ENCODE data around the gene DUS2. TPM values are rescaled to one million over a fixed set of nuclear protein-coding genes. Genes with fewer than 3 reads are reported as not detected.
"Not testable (repeated sequence)": the region's sequence is repeated elsewhere in the genome, so short reads cannot be mapped to it uniquely, and the experiment has no call there.

Gene DUS2
- total RNA-seq, 6 donors from 2014 or later, result 12.7 to 28.3 (median 16.8) TPM

DNA sequence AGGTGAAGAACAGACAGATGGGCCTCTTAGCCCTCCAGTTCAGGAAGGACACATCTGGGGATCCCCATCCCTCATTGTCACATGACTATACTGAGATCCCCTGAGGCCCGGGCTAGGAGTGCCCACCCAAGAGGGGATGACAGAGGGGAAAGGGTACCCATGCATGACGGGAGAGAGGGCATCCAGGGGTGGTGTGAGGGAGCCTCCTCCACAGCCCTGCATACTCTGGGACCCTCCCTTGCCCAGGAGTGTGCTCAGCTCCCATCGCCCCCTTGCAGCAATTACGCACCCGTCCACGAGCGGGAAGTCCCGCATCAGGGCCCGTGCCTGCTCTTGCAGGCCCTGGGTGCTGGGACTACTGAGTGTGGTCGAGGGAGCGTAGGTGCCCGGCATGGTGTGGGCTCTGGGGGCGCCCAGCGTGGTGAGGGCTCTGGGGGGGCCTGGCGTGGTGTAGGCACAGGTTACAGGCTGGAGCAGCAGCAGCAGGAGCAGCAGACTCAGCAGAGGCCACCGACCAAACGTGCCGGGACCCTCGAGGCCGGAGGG, 30.4 kb upstream of the DUS2 start:
- Histone ChIP-seq H3K27me3 (no peaks in the 10 kb centered on the region), H3K27ac (peak overlapping the region; percentile 82 to 91 (median 86)), H3K4me3 (peak overlapping the region in 3 of 4 donors; percentile 30 to 47 (median 36)), H3K4me1 (peaks cover 14 to 26% (median 20%) of the 10 kb centered on the region in 4 donors), H3K9me3 (no peaks in the 10 kb centered on the region), H3K36me3 (no peaks in the 10 kb centered on the region)
- DNase-seq, result no peak
- ATAC-seq (ENCODE audit: low FRiP score in 2 of 2), result no peak
- TF ChIP-seq POLR2AphosphoS5 (IDR thresholded peaks at IDR 0.05), result no peak
- WGBS, 2 donors, result 74% methylated on average over 20 of the region's 20 CpGs; no CpG with 5 or more reads in 1 of the 2 donors

DNA sequence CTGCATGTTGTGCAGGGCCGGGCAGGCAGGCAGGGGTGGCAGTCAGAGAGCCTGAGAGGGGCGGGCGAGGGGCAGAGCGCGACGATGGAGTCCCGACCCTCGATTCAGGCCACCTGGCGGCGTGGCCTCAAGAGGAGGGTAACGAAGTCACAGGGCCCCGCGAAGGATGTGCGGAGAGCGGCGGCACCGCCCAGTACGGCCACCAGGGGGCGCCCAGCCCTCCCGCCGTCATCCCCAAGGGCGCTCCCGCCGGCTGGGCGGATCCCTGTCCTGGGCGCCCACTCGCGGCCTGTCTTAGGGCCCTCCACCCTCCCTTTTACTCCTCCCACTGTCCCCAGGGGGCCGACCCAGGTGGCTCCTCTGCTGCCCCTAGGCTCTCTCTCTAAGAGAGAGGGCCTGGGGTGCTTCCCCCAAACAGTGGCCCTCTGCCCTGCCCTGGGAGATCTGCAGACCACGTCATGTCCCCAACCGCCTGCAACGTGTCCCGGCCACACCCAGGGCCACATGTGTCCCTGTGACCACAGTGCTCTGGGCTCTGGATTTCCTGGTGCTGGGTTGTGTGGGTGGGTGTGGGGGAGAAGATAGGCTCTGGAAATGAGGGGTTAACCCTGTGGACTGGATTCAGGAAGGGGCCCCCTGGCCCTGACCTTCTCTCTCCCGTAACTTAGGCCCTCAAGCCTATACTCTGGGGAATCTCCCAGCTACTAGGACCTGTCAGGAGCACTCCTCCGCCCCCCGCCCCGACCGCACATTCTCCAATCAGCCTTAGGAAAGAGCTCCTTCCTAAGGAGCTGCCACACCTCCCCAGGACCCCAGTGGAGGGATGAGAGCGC, 29.7 kb upstream of the DUS2 start:
- Histone ChIP-seq H3K4me3 (peak overlapping the region in 3 of 4 donors; percentile 30 to 47 (median 36)), H3K4me1 (peaks cover 14 to 30% (median 25%) of the 10 kb centered on the region in 4 donors)
- WGBS, 2 donors, result 11 to 39% methylated on average over 7 to 37 of the region's 39 CpGs

DNA sequence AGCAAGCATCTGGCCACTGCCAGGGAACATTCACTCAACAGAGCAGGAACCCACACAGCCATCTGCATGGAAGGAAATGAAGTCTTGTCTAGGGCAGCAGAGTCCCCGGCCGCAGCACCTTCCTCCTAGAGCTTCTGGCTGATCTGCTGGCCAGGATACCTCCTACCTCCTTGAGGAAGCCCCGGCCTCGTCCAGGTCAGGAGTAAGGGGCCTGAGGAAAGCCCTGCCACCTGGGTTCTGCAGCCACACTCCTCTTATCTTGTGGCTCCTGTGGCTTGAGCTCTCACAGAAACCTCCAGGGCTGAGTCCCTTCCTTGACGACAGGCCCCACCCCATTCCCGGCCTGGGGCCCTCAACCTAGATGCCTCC, 29.1 kb upstream of the DUS2 start:
- not testable (repeated sequence) for H3K27me3 ChIP-seq, H3K36me3 ChIP-seq, H3K9me3 ChIP-seq, DNase-seq
- Histone ChIP-seq H3K27ac (peak overlapping the region; percentile 82 to 91 (median 86)), H3K4me1 (peaks cover 14 to 34% (median 25%) of the 10 kb centered on the region in 4 donors), H3K4me3 (peak overlapping the region in 2 of 4 donors; percentile 30 to 36)
- ATAC-seq (ENCODE audit: low FRiP score in 2 of 2), result peak; percentile 1 to 26
- WGBS, 2 donors, result 40% methylated on average over 4 of the region's 6 CpGs; no CpG with 5 or more reads in 1 of the 2 donors

More for the DNA sequence above, 29.7 kb upstream of the DUS2 start:
- ATAC-seq (ENCODE audit: low FRiP score in 2 of 2), result peak; percentile 96 to 97
- H3K9me3 ChIP-seq, result no peaks in the 10 kb centered on the region
- H3K27ac ChIP-seq, result peak overlapping the region; percentile 82 to 91 (median 86)
- H3K36me3 ChIP-seq, result no peaks in the 10 kb centered on the region
- TF ChIP-seq POLR2A (IDR thresholded peaks at IDR 0.05), result peak in 2 of 4 donors; percentile 25 to 45
- TF ChIP-seq, protein P1, sequence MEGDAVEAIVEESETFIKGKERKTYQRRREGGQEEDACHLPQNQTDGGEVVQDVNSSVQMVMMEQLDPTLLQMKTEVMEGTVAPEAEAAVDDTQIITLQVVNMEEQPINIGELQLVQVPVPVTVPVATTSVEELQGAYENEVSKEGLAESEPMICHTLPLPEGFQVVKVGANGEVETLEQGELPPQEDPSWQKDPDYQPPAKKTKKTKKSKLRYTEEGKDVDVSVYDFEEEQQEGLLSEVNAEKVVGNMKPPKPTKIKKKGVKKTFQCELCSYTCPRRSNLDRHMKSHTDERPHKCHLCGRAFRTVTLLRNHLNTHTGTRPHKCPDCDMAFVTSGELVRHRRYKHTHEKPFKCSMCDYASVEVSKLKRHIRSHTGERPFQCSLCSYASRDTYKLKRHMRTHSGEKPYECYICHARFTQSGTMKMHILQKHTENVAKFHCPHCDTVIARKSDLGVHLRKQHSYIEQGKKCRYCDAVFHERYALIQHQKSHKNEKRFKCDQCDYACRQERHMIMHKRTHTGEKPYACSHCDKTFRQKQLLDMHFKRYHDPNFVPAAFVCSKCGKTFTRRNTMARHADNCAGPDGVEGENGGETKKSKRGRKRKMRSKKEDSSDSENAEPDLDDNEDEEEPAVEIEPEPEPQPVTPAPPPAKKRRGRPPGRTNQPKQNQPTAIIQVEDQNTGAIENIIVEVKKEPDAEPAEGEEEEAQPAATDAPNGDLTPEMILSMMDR (IDR thresholded peaks at IDR 0.05), result peak; percentile 99 to 100 (median 100)
- TF ChIP-seq POLR2AphosphoS5 (IDR thresholded peaks at IDR 0.05), result peak; percentile 43 to 53
- TF ChIP-seq EP300 (IDR thresholded peaks at IDR 0.05), result no peak
- no peaks in the 10 kb centered on the region for H3K27me3 ChIP-seq
- DNase-seq, result peak; percentile 85 to 97

DNA sequence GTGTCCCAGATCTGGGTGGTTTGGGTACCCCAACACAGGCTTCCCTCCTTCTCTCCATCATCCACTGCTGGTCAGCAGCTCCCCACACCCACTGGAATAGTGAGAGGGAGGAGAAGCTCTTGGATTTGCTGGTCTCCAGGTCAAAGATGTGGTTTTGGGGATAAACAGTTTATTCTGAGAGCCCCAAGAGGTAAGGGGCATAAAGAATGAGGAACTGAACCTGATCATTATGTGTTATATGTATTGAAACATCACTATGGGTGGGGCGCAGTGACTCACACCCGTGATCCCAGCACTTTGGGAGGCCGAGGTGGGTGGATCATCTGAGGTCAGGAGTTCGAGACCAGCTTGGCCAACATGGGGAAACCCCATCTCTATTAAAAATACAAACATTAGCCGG, 27.7 kb upstream of the DUS2 start:
- Histone ChIP-seq H3K9me3 (no peaks in the 10 kb centered on the region), H3K4me1 (peaks cover 27 to 42% (median 35%) of the 10 kb centered on the region in 4 donors), H3K4me3 (no peak overlapping the region), H3K27ac (peak overlapping the region; percentile 4 to 91 (median 42)), H3K27me3 (no peaks in the 10 kb centered on the region), H3K36me3 (no peaks in the 10 kb centered on the region)
- peak in 1 of 2 donors; percentile 36 for DNase-seq
- WGBS, 2 donors, result 64% methylated on average over 5 of the region's 5 CpGs
- no peak for TF ChIP-seq EP300 (IDR thresholded peaks at IDR 0.05)
- no peak for TF ChIP-seq POLR2AphosphoS5 (IDR thresholded peaks at IDR 0.05)
- TF ChIP-seq, protein P1 (IDR thresholded peaks at IDR 0.05), result no peak
- no peak for TF ChIP-seq POLR2A (IDR thresholded peaks at IDR 0.05)
- no peak for ATAC-seq (ENCODE audit: low FRiP score in 2 of 2)

DNA sequence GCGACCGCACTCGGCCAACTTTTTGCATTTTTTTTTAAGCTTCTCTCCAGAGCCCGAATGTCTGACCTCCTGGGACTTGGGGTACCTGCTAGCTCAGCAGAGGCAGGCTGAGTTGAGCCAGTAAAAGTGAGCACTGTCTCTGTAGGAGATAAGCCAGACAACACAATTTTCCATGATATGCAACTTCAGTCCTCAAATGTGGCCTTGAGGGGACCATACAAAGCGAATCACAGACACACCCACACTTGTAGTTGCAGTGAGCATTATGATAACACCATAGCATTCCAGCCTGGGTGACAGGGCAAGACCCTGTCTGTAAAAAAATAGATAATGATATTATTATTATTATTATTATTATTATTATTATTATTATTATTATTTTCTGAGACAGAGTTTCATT, 26.4 kb upstream of the DUS2 start:
- Histone ChIP-seq H3K27me3 (no peaks in the 10 kb centered on the region), H3K9me3 (no peaks in the 10 kb centered on the region), H3K27ac (peak overlapping the region in 1 of 4 donors; percentile 91), H3K4me1 (peaks cover 33 to 52% (median 43%) of the 10 kb centered on the region in 4 donors), H3K36me3 (no peaks in the 10 kb centered on the region), H3K4me3 (no peak overlapping the region)
- 98 to 99% methylated on average over 5 of the region's 5 CpGs for WGBS, 2 donors
- TF ChIP-seq POLR2A (IDR thresholded peaks at IDR 0.05) (no peak), POLR2AphosphoS5 (IDR thresholded peaks at IDR 0.05) (no peak), EP300 (IDR thresholded peaks at IDR 0.05) (no peak)
- TF ChIP-seq, protein P1 (IDR thresholded peaks at IDR 0.05), result no peak
- ATAC-seq (ENCODE audit: low FRiP score in 2 of 2), result no peak
- no peak for DNase-seq

DNA sequence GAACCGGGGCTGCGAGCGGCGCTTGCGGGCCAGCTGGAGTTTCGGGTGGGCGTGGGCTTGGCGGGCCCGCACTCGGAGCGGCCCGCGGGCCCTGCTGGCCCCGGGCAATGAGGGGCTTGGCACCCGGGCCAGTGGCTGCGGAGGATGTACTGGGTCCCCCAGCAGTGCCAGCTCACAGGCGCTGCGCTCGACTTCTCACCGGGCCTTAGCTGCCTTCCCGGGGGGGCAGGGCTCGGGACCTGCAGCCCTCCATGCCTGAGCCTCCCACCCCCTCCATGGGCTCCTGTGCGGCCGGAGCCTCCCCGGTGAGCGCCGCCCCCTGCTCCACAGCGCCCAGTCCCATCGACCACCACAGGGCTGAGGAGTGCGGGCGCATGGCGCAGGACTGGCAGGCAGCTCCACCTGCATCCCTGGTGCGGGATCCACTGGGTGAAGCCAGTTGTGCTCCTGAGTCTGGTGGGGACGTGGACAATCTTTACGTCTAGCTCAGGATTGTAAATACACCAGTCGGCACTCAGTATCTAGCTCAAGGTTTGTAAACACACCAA, 24.8 kb upstream of the DUS2 start:
- ATAC-seq (ENCODE audit: low FRiP score in 2 of 2); H3K36me3 ChIP-seq; H3K9me3 ChIP-seq; H3K27me3 ChIP-seq: not testable (repeated sequence)
- H3K27ac ChIP-seq, result peak overlapping the region; percentile 84 to 91 (median 85)
- H3K4me3 ChIP-seq, result peak overlapping the region in 3 of 4 donors; percentile 16 to 39 (median 35)
- peak in 1 of 2 donors; percentile 77 for DNase-seq
- peaks cover 27 to 45% (median 38%) of the 10 kb centered on the region in 4 donors for H3K4me1 ChIP-seq
- 92 to 100% methylated on average over 1 to 21 of the region's 36 CpGs for WGBS, 2 donors

All from upper lobe of left lung (tissue), 6 donors.